ENCODE results near the gene PARVA.

PARVA gene

DNA sequence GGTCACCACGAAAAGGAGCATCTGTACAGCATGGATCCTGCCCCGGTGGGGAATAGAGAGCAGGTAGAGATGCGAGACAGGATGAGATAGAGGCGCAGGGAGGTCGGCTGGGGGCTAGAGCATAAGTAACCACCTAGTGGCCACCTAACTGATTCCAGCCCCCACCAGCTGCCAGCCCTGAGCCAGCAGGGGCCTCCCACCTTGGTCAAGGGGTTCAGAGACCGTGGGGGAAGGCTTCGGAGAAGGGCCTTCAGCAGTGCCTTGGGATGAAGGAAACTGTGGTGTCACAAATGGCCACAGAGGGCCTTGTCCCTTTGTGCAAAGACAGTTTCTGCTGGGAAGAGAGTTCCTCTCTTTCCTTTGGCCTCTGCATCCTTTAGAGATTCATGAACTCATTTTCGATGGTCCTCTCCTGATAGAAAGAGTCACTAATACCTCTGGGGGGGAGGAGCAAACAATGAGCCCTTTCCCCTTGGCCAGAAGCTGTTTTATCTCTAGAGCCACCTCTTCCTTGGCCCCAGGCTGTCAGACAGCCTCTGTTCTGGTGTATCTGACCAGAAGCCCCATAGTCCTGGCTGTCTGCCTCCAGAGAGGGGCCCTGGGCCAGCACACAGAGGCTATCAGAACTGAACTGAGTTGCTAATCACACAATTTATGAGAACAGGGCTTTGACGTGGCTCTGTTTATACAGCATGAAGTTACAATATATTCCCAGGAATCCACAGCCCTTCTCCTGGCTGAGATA is 146.0 kb downstream of the PARVA start:
- no peak for DNase-seq (ENCODE audit: low spot score in 2 of 2)
- Mint-ChIP-seq H3K36me3 (no peaks in the 10 kb centered on the region), H3K9me3 (no peaks in the 10 kb centered on the region), H3K4me3 (no peak overlapping the region), H3K4me1 (no peaks in the 10 kb centered on the region), H3K27ac (no peak overlapping the region)
- ATAC-seq, result peak; percentile 19

DNA sequence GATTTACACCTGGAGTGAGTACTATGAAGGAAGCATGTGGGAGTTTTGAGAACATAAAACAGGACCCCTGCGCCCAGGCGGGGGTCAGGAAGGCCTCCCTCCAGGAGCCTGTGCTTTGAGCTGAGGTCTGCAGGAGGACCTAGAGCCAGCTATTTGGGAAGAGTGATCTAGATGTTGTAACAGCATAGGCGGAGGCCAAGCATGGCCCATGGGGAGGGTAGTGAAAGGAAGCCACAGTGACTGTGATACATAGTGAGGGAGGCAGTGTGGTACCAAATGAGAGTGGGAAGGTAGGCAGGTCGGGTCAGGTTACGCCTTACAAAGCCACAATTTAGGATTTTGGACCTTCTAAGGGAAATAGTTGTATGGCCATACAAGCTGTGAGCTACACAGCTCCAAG is 147.5 kb downstream of the PARVA start:
- H3K27ac Mint-ChIP-seq, result no peak overlapping the region
- no peaks in the 10 kb centered on the region for H3K9me3 Mint-ChIP-seq
- no peaks in the 10 kb centered on the region for H3K4me1 Mint-ChIP-seq
- H3K4me3 Mint-ChIP-seq, result no peak overlapping the region
- DNase-seq (ENCODE audit: low spot score in 2 of 2) (no peak), ATAC-seq (no peak)
- H3K36me3 Mint-ChIP-seq, result no peaks in the 10 kb centered on the region

DNA sequence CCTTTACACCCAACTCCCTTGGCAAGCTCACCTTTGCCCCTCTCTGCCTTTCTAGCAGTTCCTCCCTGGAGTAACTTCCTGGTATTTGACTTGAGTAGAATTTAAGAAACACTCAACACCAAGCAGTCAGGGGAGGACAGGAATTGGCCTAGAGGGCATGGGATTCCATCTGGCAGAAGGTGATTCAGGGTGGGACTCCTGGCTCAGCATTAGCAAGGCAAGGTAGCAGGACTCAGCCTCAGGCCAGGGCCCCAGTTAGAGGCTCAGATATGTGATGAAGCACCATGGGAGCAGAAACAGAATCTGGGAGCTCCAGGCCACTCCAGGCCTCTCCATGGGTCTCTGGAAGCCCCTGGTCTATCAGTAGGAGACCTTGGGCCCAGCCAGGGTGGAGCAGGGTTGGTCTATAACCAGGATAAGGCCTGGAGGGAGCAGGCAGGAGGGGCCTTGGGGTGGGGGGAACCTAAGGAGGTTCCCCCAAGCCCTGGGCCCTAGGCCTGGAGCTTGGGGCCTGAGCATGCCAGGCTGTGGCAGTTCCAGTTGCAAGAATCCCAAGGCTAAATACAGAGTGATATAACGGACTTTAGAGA is 148.2 kb downstream of the PARVA start:
- DNase-seq (ENCODE audit: low spot score in 2 of 2) (no peak), ATAC-seq (no peak)
- H3K36me3 Mint-ChIP-seq, result no peaks in the 10 kb centered on the region
- H3K27ac Mint-ChIP-seq, result no peak overlapping the region
- no peaks in the 10 kb centered on the region for H3K9me3 Mint-ChIP-seq
- H3K4me1 Mint-ChIP-seq, result no peaks in the 10 kb centered on the region
- no peak overlapping the region for H3K4me3 Mint-ChIP-seq

DNA sequence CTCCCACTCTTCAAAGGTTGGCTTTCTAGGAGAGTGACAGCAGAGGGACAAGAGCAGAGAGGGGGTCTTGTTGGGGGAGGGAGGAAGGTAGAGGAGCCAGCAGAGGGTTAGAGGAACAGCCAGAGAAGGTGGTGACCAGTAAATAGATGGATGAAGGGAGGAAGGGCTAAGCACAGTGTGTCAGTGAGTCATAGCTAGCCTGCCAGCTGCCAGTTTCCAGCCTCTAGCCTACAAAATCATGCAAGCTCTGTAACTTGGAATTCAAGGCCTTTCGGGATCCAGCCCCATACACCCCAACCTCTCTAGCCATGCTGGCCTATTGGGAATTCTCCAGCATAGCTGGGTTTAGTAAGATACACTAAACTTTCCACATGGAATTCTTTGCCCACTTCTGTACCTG is 149.4 kb downstream of the PARVA start:
- Mint-ChIP-seq H3K4me1 (no peaks in the 10 kb centered on the region), H3K27ac (no peak overlapping the region), H3K36me3 (no peaks in the 10 kb centered on the region), H3K4me3 (no peak overlapping the region), H3K9me3 (no peaks in the 10 kb centered on the region)
- ATAC-seq (no peak), DNase-seq (ENCODE audit: low spot score in 2 of 2) (no peak)

DNA sequence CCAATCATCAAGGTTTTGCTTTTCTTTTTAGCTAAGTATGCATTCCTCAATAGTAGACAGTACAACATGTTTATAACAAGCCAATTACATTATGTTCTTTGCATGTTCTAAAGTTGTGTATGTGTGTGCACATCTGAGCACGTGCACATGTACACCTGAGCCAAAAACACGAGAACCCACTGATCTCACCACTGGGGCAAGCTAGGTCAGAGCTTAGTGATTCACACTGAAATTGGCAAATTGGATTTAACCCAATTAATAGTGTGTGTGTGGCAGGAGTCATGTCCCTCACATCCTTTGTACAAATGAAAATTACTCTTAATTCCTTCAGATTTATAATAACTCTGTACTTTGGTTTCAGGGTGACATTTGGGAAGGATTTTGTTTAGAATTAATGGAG is 151.1 kb downstream of the PARVA start:
- ATAC-seq, result no peak

DNA sequence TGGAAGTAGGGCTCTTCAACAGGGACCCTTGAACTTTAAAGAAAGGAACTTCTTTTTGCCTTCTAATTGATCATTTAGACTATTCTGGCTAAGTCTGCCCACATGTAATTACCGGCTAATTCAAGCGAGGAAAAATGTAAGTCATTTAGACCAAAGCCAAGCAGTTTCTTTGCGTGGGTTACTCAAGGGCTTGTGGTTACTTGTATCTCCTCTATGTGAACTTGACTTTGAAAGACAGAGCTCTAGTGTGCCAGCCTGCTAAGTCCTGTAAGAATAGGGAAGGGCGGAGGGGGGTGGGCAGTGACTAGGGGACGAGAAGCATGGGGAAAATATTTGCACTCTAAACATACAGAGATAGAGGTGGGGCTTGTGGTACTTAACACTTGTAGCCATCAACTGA is 151.7 kb downstream of the PARVA start:
- DNase-seq (ENCODE audit: low spot score in 2 of 2) (no peak), ATAC-seq (no peak)

More for the DNA sequence above, 151.1 kb downstream of the PARVA start:
- no peaks in the 10 kb centered on the region for H3K9me3 Mint-ChIP-seq
- no peak overlapping the region for H3K4me3 Mint-ChIP-seq
- no peak for DNase-seq (ENCODE audit: low spot score in 2 of 2)
- H3K36me3 Mint-ChIP-seq, result no peaks in the 10 kb centered on the region
- no peaks in the 10 kb centered on the region for H3K4me1 Mint-ChIP-seq
- H3K27ac Mint-ChIP-seq, result no peak overlapping the region

DNA sequence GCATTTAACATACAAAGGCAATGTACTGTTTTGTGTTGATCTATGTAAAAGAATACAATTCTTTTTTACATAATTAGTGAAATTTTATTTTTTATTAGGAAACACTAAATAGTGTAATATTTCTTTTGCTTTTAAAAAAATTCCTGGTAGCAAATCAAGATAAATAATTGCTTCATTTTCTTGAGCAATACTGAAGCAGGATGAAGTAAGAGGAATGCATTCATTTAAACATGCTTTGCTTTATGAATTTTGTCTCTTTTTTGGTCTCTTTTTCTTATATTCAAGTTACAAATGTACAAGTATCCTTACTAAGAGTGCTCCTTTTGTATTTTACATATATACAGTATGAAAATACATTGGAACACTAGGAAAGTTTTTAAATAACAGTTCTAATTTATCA is 152.4 kb downstream of the PARVA start:
- Mint-ChIP-seq H3K9me3 (no peaks in the 10 kb centered on the region), H3K4me1 (no peaks in the 10 kb centered on the region), H3K27ac (no peak overlapping the region), H3K4me3 (no peak overlapping the region), H3K36me3 (no peaks in the 10 kb centered on the region)
- no peak for DNase-seq (ENCODE audit: low spot score in 2 of 2)
- no peak for ATAC-seq

More for the DNA sequence above, 151.7 kb downstream of the PARVA start:
- Mint-ChIP-seq H3K4me1 (no peaks in the 10 kb centered on the region), H3K36me3 (no peaks in the 10 kb centered on the region), H3K4me3 (no peak overlapping the region), H3K27ac (no peak overlapping the region), H3K9me3 (no peaks in the 10 kb centered on the region)

DNA sequence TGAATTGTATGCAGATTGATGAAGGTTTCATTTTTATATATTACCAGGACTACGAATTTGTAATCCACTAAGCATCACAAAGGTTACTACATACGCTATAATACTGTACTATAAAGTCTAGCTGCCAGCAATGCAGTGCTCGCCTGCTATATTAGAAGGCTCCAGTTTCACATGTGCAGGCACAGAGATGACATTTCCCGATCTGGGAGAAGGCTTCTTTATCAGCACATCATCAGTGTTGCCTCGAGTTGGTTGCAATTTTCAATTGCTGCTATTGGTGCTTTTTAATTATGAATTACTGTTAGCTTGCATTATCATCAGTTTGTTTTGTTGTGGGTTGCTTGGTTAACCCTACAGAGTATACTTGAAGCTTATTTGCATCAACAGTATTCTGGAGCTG is 153.6 kb downstream of the PARVA start:
- no peak for ATAC-seq
- DNase-seq (ENCODE audit: low spot score in 2 of 2), result no peak
- H3K36me3 Mint-ChIP-seq, result no peaks in the 10 kb centered on the region
- no peak overlapping the region for H3K27ac Mint-ChIP-seq
- H3K9me3 Mint-ChIP-seq, result no peaks in the 10 kb centered on the region
- H3K4me1 Mint-ChIP-seq, result no peaks in the 10 kb centered on the region
- no peak overlapping the region for H3K4me3 Mint-ChIP-seq

DNA sequence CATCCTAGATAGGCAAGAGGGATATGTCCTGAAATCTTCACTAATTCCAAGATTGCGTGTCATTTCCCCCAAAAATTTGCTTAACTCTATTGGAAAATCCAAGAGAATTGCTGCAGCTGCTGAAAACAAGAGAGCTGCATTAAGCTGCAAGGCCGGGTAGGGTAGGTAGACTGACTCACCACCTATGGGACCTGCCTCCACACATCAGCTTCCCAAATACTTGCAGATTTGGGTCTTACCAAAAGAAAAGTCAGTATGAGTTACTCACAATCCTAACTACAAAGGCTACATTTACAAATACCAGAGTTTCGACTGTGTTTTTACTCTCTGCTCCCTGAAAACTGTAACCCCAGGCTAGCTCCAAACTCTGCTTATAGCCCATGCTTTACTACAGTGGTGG is 154.3 kb downstream of the PARVA start:
- ATAC-seq (no peak), DNase-seq (ENCODE audit: low spot score in 2 of 2) (no peak)
- H3K36me3 Mint-ChIP-seq, result no peaks in the 10 kb centered on the region
- H3K4me1 Mint-ChIP-seq, result no peaks in the 10 kb centered on the region
- no peaks in the 10 kb centered on the region for H3K9me3 Mint-ChIP-seq
- H3K27ac Mint-ChIP-seq, result no peak overlapping the region
- H3K4me3 Mint-ChIP-seq, result no peak overlapping the region

DNA sequence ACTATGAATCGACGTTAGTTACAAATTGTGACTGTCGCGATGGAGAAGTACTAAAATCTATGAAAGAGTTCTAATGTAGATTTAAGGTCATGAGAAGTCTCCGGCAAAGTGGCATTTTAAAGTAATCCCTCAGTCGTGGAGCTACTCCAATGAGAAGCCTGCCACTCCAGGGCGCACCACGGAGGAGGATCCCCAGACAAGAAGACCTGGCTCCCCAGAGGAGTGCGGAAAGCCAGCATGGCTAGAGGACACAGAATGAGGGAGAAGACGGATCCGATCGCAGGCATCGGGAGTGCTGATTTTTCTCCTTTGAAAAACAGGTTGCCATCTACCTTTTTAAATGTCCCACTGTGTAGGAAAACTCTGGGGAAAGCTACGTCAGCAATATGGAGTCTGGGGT is 155.2 kb downstream of the PARVA start:
- H3K36me3 Mint-ChIP-seq, result no peaks in the 10 kb centered on the region
- ATAC-seq (no peak), DNase-seq (ENCODE audit: low spot score in 2 of 2) (no peak)
- H3K9me3 Mint-ChIP-seq, result no peaks in the 10 kb centered on the region
- H3K27ac Mint-ChIP-seq, result no peak overlapping the region
- H3K4me1 Mint-ChIP-seq, result no peaks in the 10 kb centered on the region
- no peak overlapping the region for H3K4me3 Mint-ChIP-seq

DNA sequence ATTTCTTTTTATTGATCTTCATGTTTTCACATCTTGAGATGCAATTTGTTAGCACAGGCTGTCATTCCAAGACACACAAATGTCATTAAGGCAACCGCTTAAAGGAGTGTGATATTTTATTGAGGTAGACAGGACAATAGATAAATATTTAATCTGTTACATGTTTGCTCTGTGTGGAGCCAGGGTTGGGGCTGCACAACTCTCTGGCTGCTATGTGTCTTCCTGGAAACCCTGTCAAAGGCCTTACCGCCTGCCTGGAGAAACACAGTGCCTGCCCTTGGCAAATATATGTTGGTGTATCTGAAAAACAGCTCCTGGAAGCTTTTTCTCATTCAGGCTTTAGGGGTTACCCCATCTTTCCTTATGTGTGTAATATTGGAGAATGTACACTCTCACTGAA is 157.2 kb downstream of the PARVA start:
- H3K4me1 Mint-ChIP-seq, result no peaks in the 10 kb centered on the region
- no peak overlapping the region for H3K4me3 Mint-ChIP-seq
- H3K27ac Mint-ChIP-seq, result no peak overlapping the region
- H3K36me3 Mint-ChIP-seq, result no peaks in the 10 kb centered on the region
- no peak for DNase-seq (ENCODE audit: low spot score in 2 of 2)
- no peak for ATAC-seq
- no peaks in the 10 kb centered on the region for H3K9me3 Mint-ChIP-seq

DNA sequence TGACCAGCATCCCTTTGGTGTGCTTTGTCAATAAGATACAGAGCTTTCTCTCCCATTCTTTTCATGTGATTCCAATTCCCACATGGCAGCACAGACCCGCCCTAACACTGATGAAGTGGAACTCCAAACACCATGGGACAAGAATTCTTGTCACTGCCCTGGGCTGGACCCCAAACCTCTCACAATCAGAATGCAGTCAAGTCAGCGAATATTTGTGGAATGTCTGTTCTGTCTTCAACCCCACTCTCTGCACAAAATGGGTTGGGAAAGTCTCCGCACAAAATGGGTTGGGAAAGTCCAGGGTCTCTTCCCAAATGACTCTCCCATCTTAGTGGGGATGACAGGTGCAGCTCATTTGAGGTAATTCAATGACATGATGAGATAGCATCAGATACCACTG is 157.9 kb downstream of the PARVA start:
- Mint-ChIP-seq H3K4me3 (no peak overlapping the region), H3K4me1 (no peaks in the 10 kb centered on the region), H3K27ac (no peak overlapping the region), H3K36me3 (no peaks in the 10 kb centered on the region), H3K9me3 (no peaks in the 10 kb centered on the region)
- ATAC-seq (no peak), DNase-seq (ENCODE audit: low spot score in 2 of 2) (no peak)

DNA sequence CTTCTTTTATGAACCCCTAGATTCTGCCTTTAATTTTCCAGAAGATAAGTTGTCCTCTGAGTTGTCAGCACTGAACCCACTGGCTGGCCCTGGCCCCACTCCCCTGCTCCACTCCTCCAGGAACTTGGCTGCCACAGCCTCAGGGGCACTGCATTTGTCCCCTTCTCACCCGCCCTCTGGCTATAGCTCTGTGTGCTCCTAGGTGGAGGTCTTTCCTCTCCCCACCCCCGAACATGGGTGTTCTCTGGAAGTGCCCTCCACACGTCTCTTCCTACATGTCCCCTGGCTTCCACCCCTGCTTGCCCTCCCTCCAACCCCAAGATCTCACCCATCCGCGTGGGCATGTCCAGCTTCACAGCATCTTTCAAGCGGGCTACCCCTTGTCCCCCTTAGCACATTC is 159.2 kb downstream of the PARVA start:
- DNase-seq (ENCODE audit: low spot score in 2 of 2) (no peak), ATAC-seq (no peak)
- no peak overlapping the region for H3K4me3 Mint-ChIP-seq
- H3K9me3 Mint-ChIP-seq, result no peaks in the 10 kb centered on the region
- no peaks in the 10 kb centered on the region for H3K36me3 Mint-ChIP-seq
- H3K27ac Mint-ChIP-seq, result no peak overlapping the region
- no peaks in the 10 kb centered on the region for H3K4me1 Mint-ChIP-seq

DNA sequence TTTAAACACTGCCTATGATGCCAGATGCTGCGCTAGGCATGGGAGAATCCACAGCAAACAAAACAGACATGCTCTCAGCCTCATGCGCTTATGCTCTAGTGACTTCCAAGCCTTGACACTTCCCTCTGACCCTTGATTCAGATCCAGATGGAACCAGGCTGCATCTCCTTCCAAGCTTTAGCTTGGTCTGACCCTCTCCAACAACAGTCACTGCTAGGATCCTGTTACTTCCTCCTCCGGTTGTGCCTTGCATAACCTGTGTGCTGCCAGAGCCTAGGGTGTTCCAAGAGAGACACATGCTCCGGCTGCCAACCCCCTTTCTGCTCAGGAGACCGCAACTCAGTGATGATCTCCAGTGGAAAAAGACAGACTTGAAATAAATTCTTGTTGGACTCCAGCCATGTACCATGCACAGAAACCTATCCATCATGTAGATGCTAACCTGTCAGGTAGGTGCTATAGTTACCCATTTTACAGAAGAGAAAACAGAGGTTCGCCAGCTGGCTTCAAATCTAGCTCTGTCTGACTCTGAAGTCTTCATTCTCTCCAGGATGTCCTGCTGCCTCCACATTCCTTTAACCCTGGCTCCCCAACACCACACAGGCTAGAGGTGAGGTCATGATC is 160.5 kb downstream of the PARVA start:
- no peak for ATAC-seq
- H3K4me1 Mint-ChIP-seq, result no peaks in the 10 kb centered on the region
- H3K9me3 Mint-ChIP-seq, result no peaks in the 10 kb centered on the region
- no peak overlapping the region for H3K4me3 Mint-ChIP-seq
- no peak for DNase-seq (ENCODE audit: low spot score in 2 of 2)
- H3K27ac Mint-ChIP-seq, result no peak overlapping the region
- no peaks in the 10 kb centered on the region for H3K36me3 Mint-ChIP-seq

DNA sequence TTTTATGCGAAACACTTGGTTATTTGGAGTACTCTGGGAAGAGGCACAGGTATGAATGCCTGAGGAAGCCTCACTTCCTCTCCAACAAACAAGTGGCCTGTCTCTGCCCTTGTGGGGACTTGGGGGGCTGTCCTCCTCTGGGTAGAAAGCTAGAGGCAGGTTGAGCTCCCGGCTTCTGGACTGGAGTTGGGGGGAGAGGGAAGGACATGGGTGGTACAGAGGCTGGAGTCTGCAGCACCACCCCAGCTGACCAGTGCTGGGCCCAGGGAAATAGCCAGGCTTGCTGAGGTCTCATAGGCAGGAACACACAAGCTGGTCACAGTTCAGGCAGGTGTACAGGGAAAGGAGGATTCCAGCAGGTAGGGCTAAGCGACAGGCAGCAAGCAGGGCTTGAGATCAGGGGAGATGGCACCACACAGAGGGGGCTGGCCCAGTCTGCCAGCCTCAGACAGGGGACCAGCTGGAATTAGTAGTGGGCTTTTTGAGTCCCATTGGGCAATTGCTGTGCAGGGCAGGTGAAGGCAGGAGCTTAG is 161.6 kb downstream of the PARVA start:
- DNase-seq (ENCODE audit: low spot score in 2 of 2), result no peak
- no peak overlapping the region for H3K27ac Mint-ChIP-seq
- no peak for ATAC-seq
- no peaks in the 10 kb centered on the region for H3K36me3 Mint-ChIP-seq
- H3K4me3 Mint-ChIP-seq, result no peak overlapping the region
- H3K9me3 Mint-ChIP-seq, result no peaks in the 10 kb centered on the region
- no peaks in the 10 kb centered on the region for H3K4me1 Mint-ChIP-seq

DNA sequence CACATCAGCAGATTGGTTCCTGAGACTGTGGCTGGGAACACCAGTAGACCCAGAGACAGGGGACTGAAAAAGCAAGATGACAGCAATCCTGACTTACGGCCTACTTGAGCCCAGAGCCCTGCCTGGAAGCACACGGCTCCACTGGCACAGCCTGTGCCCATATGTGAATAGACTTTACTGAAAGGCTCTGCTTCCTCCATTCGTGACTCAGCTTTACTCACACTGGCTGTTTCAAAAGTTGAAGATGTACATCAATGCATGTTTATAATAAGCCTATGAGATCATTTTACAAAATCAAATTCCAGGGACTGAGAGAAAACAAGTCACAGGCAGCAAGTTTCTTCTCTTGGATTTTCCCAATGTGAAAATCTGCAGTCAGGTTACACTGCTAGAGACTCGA is 162.2 kb downstream of the PARVA start:
- DNase-seq (ENCODE audit: low spot score in 2 of 2), result no peak
- no peak for ATAC-seq
- Mint-ChIP-seq H3K27ac (no peak overlapping the region), H3K36me3 (no peaks in the 10 kb centered on the region), H3K4me3 (no peak overlapping the region), H3K4me1 (no peaks in the 10 kb centered on the region), H3K9me3 (no peaks in the 10 kb centered on the region)
